ENCODE results near the gene RALGPS1. TPM values are rescaled to one million over a fixed set of nuclear protein-coding genes. Genes with fewer than 3 reads are reported as not detected.

Gene RALGPS1
- total RNA-seq, 2 donors from 2014 or later, result 9.7 to 17.7 TPM

- peaks cover 6% of the 10 kb centered on the region for H3K36me3 ChIP-seq
- H3K4me3 ChIP-seq, result no peak overlapping the region
- H3K27me3 ChIP-seq, result no peaks in the 10 kb centered on the region
- peak overlapping the region; percentile 33 to 35 for H3K27ac ChIP-seq
- no peaks in the 10 kb centered on the region for H3K9me3 ChIP-seq
- no peak for DNase-seq (ENCODE audit: low spot score)
- peaks cover 0 to 78% of the 10 kb centered on the region in 2 donors for H3K4me1 ChIP-seq
- no peak for TF ChIP-seq CTCF (IDR thresholded peaks at IDR 0.05)
Measured at GRCh38 chr9:127117801-127118200, 203.2 kb downstream of the RALGPS1 start.

GRCh38 chr9:127118597-127119319 is 204.2 kb downstream of the RALGPS1 start:
- Histone ChIP-seq H3K27ac (peak overlapping the region in 1 of 2 donors; percentile 31), H3K36me3 (peaks cover 6% of the 10 kb centered on the region), H3K27me3 (no peaks in the 10 kb centered on the region), H3K4me1 (peaks cover 0 to 78% of the 10 kb centered on the region in 2 donors), H3K4me3 (no peak overlapping the region), H3K9me3 (no peaks in the 10 kb centered on the region)
- no peak for TF ChIP-seq CTCF (IDR thresholded peaks at IDR 0.05)
- no peak for DNase-seq (ENCODE audit: low spot score)

- TF ChIP-seq CTCF (IDR thresholded peaks at IDR 0.05), result no peak
- Histone ChIP-seq H3K36me3 (peaks cover 6% of the 10 kb centered on the region), H3K27me3 (no peaks in the 10 kb centered on the region), H3K4me1 (peaks cover 0 to 79% of the 10 kb centered on the region in 2 donors), H3K4me3 (no peak overlapping the region), H3K9me3 (no peaks in the 10 kb centered on the region), H3K27ac (no peak overlapping the region)
- no peak for DNase-seq (ENCODE audit: low spot score)
Measured at GRCh38 chr9:127119320-127119709, 204.7 kb downstream of the RALGPS1 start.

DNA sequence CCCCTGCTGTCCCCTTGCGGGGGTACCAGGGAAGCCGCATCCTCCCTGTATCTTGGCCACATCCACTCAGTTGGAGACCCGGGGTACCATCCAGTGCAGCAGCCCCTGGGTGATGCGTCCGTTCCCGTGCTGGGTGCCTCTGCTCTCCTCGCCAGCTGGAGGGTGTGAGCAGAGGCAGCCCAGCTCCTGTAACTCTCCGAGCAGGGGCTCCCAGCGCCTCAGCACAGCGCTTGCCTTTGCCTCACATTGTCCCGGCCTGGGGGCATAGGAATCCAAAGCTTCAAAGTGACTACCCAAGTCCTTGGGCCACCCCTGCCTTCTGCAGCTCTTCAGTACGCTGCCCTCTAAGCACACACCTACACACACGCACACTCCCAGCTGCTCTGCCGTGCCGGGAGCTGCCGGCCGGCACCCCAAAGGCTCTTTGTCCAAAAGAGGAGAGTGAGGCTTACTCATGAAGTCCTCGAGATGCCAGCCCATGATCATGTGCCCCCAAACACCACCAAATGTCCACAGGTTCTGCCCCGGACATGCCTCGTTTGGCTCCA is 207.1 kb downstream of the RALGPS1 start:
- no peaks in the 10 kb centered on the region for H3K27me3 ChIP-seq
- H3K9me3 ChIP-seq, result no peaks in the 10 kb centered on the region
- no peak for TF ChIP-seq CTCF (IDR thresholded peaks at IDR 0.05)
- H3K4me3 ChIP-seq, result peak overlapping the region; percentile 60 to 73
- H3K4me1 ChIP-seq, result peaks cover 0 to 68% of the 10 kb centered on the region in 2 donors
- no peak for DNase-seq (ENCODE audit: low spot score)
- peak overlapping the region; percentile 95 to 96 for H3K27ac ChIP-seq
- H3K36me3 ChIP-seq, result peaks cover 6% of the 10 kb centered on the region

DNA sequence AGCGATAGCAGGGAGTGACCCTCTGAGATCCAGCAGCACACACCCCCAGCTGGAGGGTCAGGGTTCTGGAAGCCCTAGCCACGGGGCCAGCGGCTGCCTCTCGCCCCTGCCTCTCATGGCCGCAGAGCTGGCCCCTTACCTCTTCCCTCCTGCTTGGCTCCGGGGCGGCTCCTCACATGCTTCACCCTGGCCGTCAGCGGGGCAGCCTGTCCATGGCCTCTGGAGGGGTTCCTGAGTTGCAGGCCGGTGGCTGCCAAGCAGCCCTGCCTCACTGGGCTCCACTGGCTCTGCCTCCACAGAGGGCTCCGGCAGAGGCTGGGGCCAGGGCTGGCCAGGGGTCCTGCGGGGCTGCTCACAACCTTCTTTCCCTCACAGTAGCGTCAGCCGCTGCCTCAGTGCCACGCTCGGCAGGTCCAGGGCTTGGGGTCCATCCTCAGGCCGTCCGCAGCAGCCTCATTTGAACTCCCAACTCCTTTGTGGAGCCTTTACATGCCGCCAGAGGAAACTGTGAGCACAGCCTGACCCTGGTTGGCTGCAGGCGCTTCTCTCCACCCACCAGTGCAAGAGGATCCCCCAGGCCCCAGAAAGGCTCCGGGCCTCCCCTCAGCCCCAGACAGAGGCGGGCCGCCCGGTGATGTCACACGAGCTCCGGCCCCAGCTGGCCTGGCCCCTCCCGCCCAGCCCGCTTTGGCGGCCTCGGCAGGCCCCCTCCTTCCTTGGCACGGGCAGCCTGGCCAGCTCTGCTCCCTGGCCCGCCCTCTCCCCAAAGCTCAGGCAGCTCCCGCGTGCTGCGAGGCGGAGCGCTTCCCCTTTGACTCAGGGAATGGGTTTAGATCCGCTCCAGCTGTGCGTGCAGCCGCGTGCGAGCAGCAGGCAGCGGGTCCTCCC is 207.8 kb downstream of the RALGPS1 start, which contains the start of gene ANGPTL2:
TSS of gene ANGPTL2 (minus strand) at position 460 of the 888 bp plus-strand sequence. CDS start 13,904 bp downstream, outside the sequence.
- H3K27me3 ChIP-seq, result no peaks in the 10 kb centered on the region
- peak; percentile 95 for DNase-seq (ENCODE audit: low spot score)
- peak within 1 kb of the TSS; percentile 95 to 96 for H3K27ac ChIP-seq
- peaks cover 6% of the 10 kb centered on the region for H3K36me3 ChIP-seq
- TF ChIP-seq CTCF (IDR thresholded peaks at IDR 0.05), result no peak
- peak within 1 kb of the TSS; percentile 60 to 73 for H3K4me3 ChIP-seq
- peaks cover 0 to 61% of the 10 kb centered on the region in 2 donors for H3K4me1 ChIP-seq
- no peaks in the 10 kb centered on the region for H3K9me3 ChIP-seq

All from right atrium auricular region (tissue), 2 donors.